ENCODE results near the gene ANAPC7.
"Not testable (repeated sequence)": the region's sequence is repeated elsewhere in the genome, so short reads cannot be mapped to it uniquely, and the experiment has no call there.

The ANAPC7 gene

GRCh38 chr12:110348431-110349059 is 55.0 kb downstream of the ANAPC7 start:
- no peak for DNase-seq (ENCODE audit: low read depth)

GRCh38 chr12:110347767-110348166 is 55.7 kb downstream of the ANAPC7 start:
- no peak for DNase-seq (ENCODE audit: low read depth)

GRCh38 chr12:110345963-110346362 is 57.5 kb downstream of the ANAPC7 start:
- no peak for DNase-seq (ENCODE audit: low read depth)

GRCh38 chr12:110345176-110345661 is 58.3 kb downstream of the ANAPC7 start:
- no peak for DNase-seq (ENCODE audit: low read depth)

- DNase-seq (ENCODE audit: low read depth): no peak
These were observed 58.9 kb downstream of the ANAPC7 start for GRCh38 chr12:110344657-110345056.

DNA sequence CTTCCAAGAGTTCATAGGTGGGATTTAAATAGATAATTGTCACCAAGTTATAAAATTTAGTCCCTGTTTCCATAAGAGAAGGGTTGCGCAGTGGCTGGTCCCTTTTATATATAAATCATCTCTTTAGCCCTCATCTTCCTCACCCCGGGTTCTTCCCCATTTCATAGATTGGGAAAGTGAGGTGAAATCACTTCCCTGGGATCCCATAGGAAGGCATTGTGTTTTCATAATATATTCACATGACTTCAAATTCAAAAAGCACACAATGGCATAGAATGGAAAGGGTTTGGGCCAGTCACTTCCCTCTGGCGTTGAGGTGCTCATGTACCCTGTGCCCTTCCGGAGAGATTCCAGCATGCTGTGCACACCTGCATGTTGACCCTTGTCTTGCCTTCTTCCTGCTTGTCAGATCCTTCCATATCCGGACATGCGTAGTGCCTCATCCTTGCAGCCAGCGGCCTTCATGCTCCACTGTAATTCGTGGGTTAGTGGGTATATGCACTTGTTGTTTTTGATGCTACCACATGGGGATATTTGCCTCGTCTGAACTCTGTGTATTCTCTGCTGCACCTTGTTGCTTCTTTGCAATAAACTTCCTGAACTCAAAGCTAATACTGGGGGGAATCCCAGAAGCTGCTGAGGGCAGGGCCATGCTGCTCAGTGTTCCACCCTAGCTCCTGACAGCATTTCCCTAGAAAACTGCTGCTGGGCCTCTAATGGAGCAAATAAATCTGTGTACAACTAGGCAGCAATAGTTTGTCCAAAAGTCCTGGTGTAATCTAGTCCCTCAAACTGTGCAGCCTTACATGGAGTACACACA is 59.6 kb downstream of the ANAPC7 start:
- DNase-seq (ENCODE audit: low read depth): no peak

DNA sequence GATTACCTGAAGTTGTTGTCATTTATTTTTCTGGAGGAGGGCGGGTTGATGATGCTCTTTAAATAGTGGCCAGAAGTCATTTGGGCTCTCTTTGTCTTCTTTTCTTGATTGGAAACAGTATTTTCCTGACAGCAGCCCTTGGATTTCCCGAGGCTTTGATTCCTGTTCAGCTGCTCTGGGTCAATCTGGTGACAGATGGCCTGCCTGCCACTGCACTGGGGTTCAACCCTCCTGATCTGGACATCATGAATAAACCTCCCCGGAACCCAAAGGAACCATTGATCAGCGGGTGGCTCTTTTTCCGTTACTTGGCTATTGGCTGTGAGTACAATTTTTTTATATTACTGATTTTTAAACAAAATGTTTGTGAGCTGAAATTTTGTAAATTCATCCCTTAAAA is 60.4 kb downstream of the ANAPC7 start:
- no peak for DNase-seq (ENCODE audit: low read depth)

- DNase-seq (ENCODE audit: low read depth): no peak
These were observed 61.4 kb downstream of the ANAPC7 start for GRCh38 chr12:110342157-110342556.

DNA sequence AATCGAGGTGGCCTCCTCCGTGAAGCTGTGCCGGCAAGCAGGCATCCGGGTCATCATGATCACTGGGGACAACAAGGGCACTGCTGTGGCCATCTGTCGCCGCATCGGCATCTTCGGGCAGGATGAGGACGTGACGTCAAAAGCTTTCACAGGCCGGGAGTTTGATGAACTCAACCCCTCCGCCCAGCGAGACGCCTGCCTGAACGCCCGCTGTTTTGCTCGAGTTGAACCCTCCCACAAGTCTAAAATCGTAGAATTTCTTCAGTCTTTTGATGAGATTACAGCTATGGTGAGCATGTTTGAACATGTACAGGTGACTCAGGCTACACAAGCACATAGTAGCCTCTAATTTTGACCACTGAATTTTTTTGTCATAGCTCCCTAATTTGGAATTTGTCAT is 62.8 kb downstream of the ANAPC7 start:
- no peak for DNase-seq (ENCODE audit: low read depth)

- not testable (repeated sequence) for DNase-seq (ENCODE audit: low read depth)
These were observed 63.2 kb downstream of the ANAPC7 start for GRCh38 chr12:110340261-110340660.

- DNase-seq (ENCODE audit: low read depth): no peak
These were observed 64.1 kb downstream of the ANAPC7 start for GRCh38 chr12:110339184-110339952.

DNA sequence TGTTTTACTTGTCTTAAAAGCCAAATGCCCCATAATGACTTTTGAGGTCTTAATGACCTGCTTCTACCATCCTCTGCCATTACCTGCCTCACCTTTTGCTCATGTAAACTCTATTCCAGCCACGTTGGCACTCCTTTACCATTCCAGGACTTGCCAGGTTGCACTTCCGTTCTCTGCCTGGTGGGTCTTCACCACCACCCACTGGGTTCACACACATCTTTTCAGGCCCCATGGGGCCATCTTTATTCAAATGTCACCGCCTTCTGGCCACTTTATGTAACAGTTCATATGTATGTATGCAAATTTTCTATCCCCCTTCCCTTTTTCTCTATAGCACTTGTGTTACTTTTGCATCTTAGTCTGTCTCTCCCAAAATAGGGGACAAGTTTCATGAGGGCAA is 64.8 kb downstream of the ANAPC7 start:
- DNase-seq (ENCODE audit: low read depth): no peak

GRCh38 chr12:110337912-110338710 is 65.4 kb downstream of the ANAPC7 start:
- no peak for DNase-seq (ENCODE audit: low read depth)

- peak; percentile 66 for DNase-seq (ENCODE audit: low read depth)
These were observed 67.9 kb downstream of the ANAPC7 start for GRCh38 chr12:110335481-110336045.

DNA sequence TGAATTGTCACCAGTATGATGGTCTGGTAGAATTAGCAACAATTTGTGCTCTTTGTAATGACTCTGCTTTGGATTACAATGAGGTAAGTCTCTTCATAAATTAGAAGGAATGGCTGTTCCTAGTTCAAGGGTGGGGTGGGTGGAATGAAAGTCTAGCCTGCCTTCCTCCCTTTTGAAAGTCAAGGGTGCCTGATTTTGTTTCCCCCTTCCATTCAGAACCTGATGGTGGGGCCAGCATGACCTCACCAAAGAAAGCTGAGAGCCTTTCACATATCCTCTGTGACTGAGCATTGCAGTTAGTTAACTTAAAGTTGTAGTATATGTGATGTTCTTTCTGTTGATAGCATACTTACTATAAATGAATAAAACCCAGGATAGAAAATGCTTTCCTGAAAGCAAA is 70.3 kb downstream of the ANAPC7 start:
- no peak for DNase-seq (ENCODE audit: low read depth)

DNA sequence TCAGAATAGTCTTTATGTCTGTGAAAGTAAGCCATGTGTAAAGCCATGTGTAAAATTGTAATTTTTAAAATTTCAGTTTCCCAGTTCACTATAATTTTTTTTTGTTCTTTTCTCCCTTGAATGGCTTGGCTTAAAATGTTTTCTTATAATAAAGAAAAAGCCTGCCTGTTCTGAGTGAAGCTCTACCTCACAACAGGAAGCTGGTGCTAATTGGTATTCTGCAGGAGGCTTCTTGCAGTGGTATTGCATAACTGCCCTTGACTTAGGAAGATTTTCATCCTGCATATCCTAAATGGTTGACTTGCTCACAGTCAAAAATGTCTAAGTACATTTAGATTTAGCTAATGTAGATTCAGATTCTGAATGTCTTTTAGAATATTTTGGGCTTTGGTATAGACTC is 73.0 kb downstream of the ANAPC7 start:
- DNase-seq (ENCODE audit: low read depth): peak; percentile 82

GRCh38 chr12:110330124-110330523 is 73.4 kb downstream of the ANAPC7 start:
- no peak for DNase-seq (ENCODE audit: low read depth)

- DNase-seq (ENCODE audit: low read depth): no peak
These were observed 73.8 kb downstream of the ANAPC7 start for GRCh38 chr12:110329710-110330109.
